Mesenchymal stem cell (in vitro differentiated cells and primary cell): Measurements from ENCODE around the gene AGAP5.
"Not testable (repeated sequence)": the region's sequence is repeated elsewhere in the genome, so short reads cannot be mapped to it uniquely, and the experiment has no call there.

Source experiments
- DNase-seq: peaks from one replicate; pipeline ENCODE4 v3.0.0-alpha.2; 2013
- H2AFZ ChIP-seq: one replicate; pipeline ENCODE4 v1.6.1; 2013; ENCODE audit warnings: low read depth, mild to moderate bottlenecking, control low read depth, inconsistent platforms, low read length, moderate library complexity
- H2AK5ac ChIP-seq: 2 replicates; pipeline ENCODE4 v1.6.1; 2013; ENCODE audit warnings: low read length, moderate library complexity, mild to moderate bottlenecking, inconsistent platforms; ENCODE audit not compliant: severe bottlenecking
- H2BK120ac ChIP-seq: one replicate; pipeline ENCODE4 v1.6.1; 2013; ENCODE audit warnings: low read depth, mild to moderate bottlenecking, inconsistent platforms, low read length, moderate library complexity
- H2BK12ac ChIP-seq, 2 experiments: one replicate each; pipeline ENCODE4 v1.6.1; 2013; ENCODE audit warnings: inconsistent platforms in 2 of 2, low read length in 2 of 2, mild to moderate bottlenecking in 2 of 2, moderate library complexity in 2 of 2, control low read depth in 1 of 2
- H2BK15ac ChIP-seq: one replicate; pipeline ENCODE4 v1.6.1; 2013; ENCODE audit warnings: mild to moderate bottlenecking, low read depth, inconsistent platforms; ENCODE audit not compliant: poor library complexity, severe bottlenecking
- H2BK5ac ChIP-seq: 2 replicates; pipeline ENCODE4 v1.6.1; 2013; ENCODE audit warnings: low read depth, mild to moderate bottlenecking, low read length, control low read depth, inconsistent platforms; ENCODE audit not compliant: poor library complexity, severe bottlenecking
- H3K14ac ChIP-seq, 2 experiments: one replicate each; pipeline ENCODE4 v1.6.1; 2013; ENCODE audit warnings: inconsistent platforms in 2 of 2, low read length in 2 of 2, control low read depth in 1 of 2, mild to moderate bottlenecking in 1 of 2, moderate library complexity in 1 of 2
- H3K18ac ChIP-seq, 2 experiments: one replicate each; pipeline ENCODE4 v1.6.1; 2013; ENCODE audit warnings: inconsistent platforms in 2 of 2, low read length in 2 of 2, control low read depth in 1 of 2, low read depth in 1 of 2, mild to moderate bottlenecking in 1 of 2
- H3K23ac ChIP-seq, 2 experiments: one replicate each; pipeline ENCODE4 v1.6.1; 2013; ENCODE audit warnings: inconsistent platforms in 2 of 2, low read length in 2 of 2, mild to moderate bottlenecking in 2 of 2, moderate library complexity in 2 of 2, control low read depth in 1 of 2
- H3K27ac ChIP-seq: 2 replicates; pipeline ENCODE4 v1.5.1; 2013; ENCODE audit warnings: mild to moderate bottlenecking, moderate library complexity, low read length, control low read depth, inconsistent platforms; ENCODE audit not compliant: poor library complexity, severe bottlenecking
- H3K27me3 ChIP-seq, 2 experiments: 2 replicates each; pipeline versions ENCODE4 v1.6.1 to v1.7.0; 2013; ENCODE audit warnings: low read length in 2 of 2, mild to moderate bottlenecking in 2 of 2, moderate library complexity in 2 of 2, control low read depth in 1 of 2, inconsistent platforms in 1 of 2; ENCODE audit not compliant: control insufficient read depth in 1 of 2, insufficient read depth in 1 of 2
- H3K36me3 ChIP-seq, 2 experiments: 2 replicates each; pipeline versions ENCODE4 v1.6.1 to v1.7.0; 2013; ENCODE audit warnings: low read length in 2 of 2, control low read depth in 1 of 2, inconsistent platforms in 1 of 2, low read depth in 1 of 2, mild to moderate bottlenecking in 1 of 2; ENCODE audit not compliant: insufficient read depth in 2 of 2, control insufficient read depth in 1 of 2
- H3K4ac ChIP-seq, 2 experiments: one replicate each; pipeline ENCODE4 v1.6.1; 2013; ENCODE audit warnings: inconsistent platforms in 2 of 2, low read length in 2 of 2, mild to moderate bottlenecking in 2 of 2, moderate library complexity in 2 of 2, control low read depth in 1 of 2, low read depth in 1 of 2
- H3K4me1 ChIP-seq: 2 replicates; pipeline ENCODE4 v1.6.1; 2013; ENCODE audit warnings: low read depth, low read length, control low read depth; ENCODE audit not compliant: control insufficient read depth, insufficient read depth
- H3K4me2 ChIP-seq: 2 replicates; pipeline ENCODE4 v1.6.1; 2013; ENCODE audit warnings: low read length, mild to moderate bottlenecking, inconsistent platforms; ENCODE audit not compliant: poor library complexity, severe bottlenecking
- H3K4me3 ChIP-seq, 2 experiments: 2 replicates each; pipeline versions ENCODE4 v1.5.1 to v1.7.0; 2013; ENCODE audit warnings: low read length in 2 of 2, mild to moderate bottlenecking in 2 of 2, control low read depth in 1 of 2, low read depth in 1 of 2; ENCODE audit not compliant: insufficient read depth in 1 of 2
- H3K79me1 ChIP-seq: replicated peaks from 2 replicates; pipeline ENCODE4 v1.6.1; 2013; ENCODE audit warnings: mild to moderate bottlenecking, control low read depth, low read length, inconsistent platforms; ENCODE audit not compliant: poor library complexity, severe bottlenecking
- H3K9ac ChIP-seq: 2 replicates; pipeline ENCODE4 v1.7.0; 2013; ENCODE audit warnings: mild to moderate bottlenecking, low read length, moderate library complexity
- H3K9me3 ChIP-seq: 2 replicates; pipeline ENCODE4 v1.7.0; 2013; ENCODE audit warnings: mild to moderate bottlenecking, low read length; ENCODE audit not compliant: control insufficient read depth
- H4K8ac ChIP-seq: one replicate; pipeline ENCODE4 v1.6.1; 2013; ENCODE audit warnings: inconsistent platforms, mild to moderate bottlenecking, low read length, moderate library complexity
- H4K91ac ChIP-seq: one replicate; pipeline ENCODE4 v1.6.1; 2013; ENCODE audit warnings: mild to moderate bottlenecking, low read length, inconsistent platforms
- WGBS: methylation state at CpG from one replicate; pipeline ENCODE4 v1.1.7; 2013; ENCODE audit warnings: mixed read lengths; 5-methylcytosine and 5-hydroxymethylcytosine counted together

AGAP5 gene

DNA sequence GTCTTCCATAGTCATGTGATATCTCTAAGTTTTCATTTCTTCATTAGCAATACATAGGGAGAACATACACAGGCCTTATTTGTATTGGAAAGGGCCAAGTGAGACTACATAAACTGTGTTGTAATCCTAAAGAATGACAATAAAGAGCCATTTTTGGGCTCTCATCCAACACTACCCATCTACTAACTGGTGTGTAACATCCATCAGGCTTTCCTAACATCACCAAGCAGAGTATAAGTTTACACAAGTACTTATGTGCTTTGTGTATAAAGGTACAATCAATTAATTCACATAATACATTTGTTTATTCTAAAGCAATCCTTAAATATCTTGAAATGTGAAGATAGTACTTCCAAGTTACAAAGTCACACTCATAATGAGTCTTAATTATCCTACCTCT, 2.6 kb downstream of the AGAP5 start:
- H3K23ac ChIP-seq, H2AFZ ChIP-seq, H2BK15ac ChIP-seq, DNase-seq, H3K14ac ChIP-seq, H2BK12ac ChIP-seq, H2BK5ac ChIP-seq, H3K36me3 ChIP-seq, H3K9me3 ChIP-seq, H3K4ac ChIP-seq, H4K91ac ChIP-seq, H2AK5ac ChIP-seq, H4K8ac ChIP-seq, H2BK120ac ChIP-seq, H3K27ac ChIP-seq, H3K4me3 ChIP-seq, H3K79me1 ChIP-seq, H3K9ac ChIP-seq, H3K4me1 ChIP-seq, H3K4me2 ChIP-seq, H3K27me3 ChIP-seq, H3K18ac ChIP-seq: not testable (repeated sequence)

DNA sequence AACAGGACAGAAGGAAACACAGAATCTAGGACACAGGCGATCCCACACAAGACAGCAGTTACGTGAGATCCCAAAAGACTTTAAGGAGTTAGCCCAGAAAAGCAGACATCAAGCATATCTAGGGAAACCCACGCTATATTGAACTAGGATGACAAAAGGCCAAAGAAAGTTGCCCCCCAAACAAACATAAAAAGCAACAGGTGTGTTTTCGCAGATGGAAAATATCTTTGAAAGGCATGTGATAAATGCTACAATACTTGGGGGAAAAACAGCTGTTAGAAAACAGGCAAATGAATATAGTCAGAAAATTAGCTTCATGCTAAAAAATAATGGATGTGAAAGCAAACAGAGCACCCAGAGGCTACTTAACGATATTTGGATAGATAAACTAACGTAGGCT, 7.2 kb downstream of the AGAP5 start:
- H3K4ac ChIP-seq, H3K18ac ChIP-seq, H2AK5ac ChIP-seq, H4K8ac ChIP-seq, H3K9ac ChIP-seq, H3K27me3 ChIP-seq, H2AFZ ChIP-seq, H3K9me3 ChIP-seq, H3K23ac ChIP-seq, H3K14ac ChIP-seq, H3K27ac ChIP-seq, H3K4me3 ChIP-seq, H3K79me1 ChIP-seq, H2BK120ac ChIP-seq, H4K91ac ChIP-seq, H2BK5ac ChIP-seq, H2BK12ac ChIP-seq, H3K36me3 ChIP-seq, H3K4me2 ChIP-seq, H3K4me1 ChIP-seq, H2BK15ac ChIP-seq, DNase-seq: not testable (repeated sequence)
- 100% methylated on average over 4 of the region's 6 CpGs for WGBS

DNA sequence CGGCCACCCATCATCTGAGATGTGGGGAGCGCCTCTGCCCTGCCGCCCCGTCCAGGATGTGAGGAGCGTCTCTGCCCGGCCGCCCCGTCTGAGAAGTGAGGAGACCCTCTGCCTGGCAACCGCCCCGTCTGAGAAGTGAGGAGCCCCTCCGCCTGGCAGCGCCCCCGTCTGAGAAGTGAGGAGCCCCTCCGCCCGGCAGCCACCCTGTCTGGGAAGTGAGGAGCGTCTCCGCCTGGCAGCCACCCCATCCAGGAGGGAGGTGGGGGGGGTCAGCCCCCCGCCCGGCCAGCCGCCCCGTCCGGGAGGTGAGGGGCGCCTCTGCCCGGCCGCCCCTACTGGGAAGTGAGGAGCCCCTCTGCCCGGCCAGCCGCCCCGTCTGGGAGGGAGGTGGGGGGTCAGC, 8.3 kb downstream of the AGAP5 start:
- H3K9me3 ChIP-seq, H3K4ac ChIP-seq, DNase-seq, H4K91ac ChIP-seq, H2BK15ac ChIP-seq, H3K4me2 ChIP-seq, H3K79me1 ChIP-seq, H3K4me1 ChIP-seq, H3K9ac ChIP-seq, H3K23ac ChIP-seq, H2AK5ac ChIP-seq, H2BK12ac ChIP-seq, H3K36me3 ChIP-seq, H2BK120ac ChIP-seq, H4K8ac ChIP-seq, H3K18ac ChIP-seq, H3K4me3 ChIP-seq, H2BK5ac ChIP-seq, H3K14ac ChIP-seq, H2AFZ ChIP-seq, H3K27me3 ChIP-seq, H3K27ac ChIP-seq: not testable (repeated sequence)
- 94% methylated on average over 11 of the region's 28 CpGs for WGBS

DNA sequence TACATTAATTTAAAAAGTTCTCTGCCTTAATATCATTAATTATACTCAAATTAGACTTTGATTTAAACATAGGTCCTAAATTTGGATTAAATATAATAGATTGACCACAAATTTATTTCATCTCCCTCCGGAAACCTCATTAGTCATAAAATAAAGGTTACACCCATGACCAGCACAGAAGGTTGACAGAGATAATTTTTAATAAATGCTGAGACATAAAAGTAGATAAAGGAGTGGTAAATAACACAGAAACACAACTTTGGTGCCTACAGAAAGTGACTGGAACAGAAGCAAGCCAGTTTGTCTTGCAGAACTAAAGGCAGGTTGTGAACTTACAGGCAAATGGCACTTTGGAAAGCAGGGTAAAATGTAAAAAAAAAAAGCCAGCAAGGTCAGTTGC, 10.3 kb downstream of the AGAP5 start:
- not testable (repeated sequence) for H3K14ac ChIP-seq, H4K91ac ChIP-seq, H3K4ac ChIP-seq, H2AK5ac ChIP-seq, H2BK12ac ChIP-seq, DNase-seq, H3K36me3 ChIP-seq, H3K9me3 ChIP-seq, H2BK120ac ChIP-seq, H3K9ac ChIP-seq, H3K4me2 ChIP-seq, H3K27me3 ChIP-seq, H3K27ac ChIP-seq, H4K8ac ChIP-seq, H2BK5ac ChIP-seq, H3K79me1 ChIP-seq, H3K18ac ChIP-seq, H2AFZ ChIP-seq, H3K4me1 ChIP-seq, H2BK15ac ChIP-seq, H3K4me3 ChIP-seq, H3K23ac ChIP-seq
- no CpG with 5 or more reads among the region's 1 CpG for WGBS
